Measurements from ENCODE around the gene NPPB.
"Not testable (repeated sequence)": the region's sequence is repeated elsewhere in the genome, so short reads cannot be mapped to it uniquely, and the experiment has no call there.

NPPB gene

DNA sequence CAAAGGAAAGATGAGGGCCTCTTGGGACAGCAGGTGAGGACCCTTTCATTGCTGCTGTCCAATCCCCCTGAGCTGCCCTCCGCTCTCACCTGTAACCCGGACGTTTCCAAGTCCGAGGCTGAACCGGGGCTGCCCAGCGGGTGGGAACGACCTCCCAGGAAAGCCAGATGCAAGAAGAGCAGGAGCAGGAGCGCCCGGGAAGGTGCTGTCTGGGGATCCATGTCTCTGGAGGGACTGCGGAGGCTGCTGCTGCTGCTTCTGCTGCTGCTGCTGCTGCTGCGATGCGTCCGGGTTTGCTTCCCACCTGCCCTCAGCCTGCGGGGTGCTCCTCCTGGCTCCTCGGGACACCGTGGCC is at the start of gene NPPB:
TSS of gene NPPB (minus strand) at position 333 of the 355 bp plus-strand sequence. CDS start at position 221, 112 bp downstream.
- no peak for DNase-seq (ENCODE audit: extremely low spot score, insufficient read length, low read depth)
- FAIRE-seq: no peak

DNA sequence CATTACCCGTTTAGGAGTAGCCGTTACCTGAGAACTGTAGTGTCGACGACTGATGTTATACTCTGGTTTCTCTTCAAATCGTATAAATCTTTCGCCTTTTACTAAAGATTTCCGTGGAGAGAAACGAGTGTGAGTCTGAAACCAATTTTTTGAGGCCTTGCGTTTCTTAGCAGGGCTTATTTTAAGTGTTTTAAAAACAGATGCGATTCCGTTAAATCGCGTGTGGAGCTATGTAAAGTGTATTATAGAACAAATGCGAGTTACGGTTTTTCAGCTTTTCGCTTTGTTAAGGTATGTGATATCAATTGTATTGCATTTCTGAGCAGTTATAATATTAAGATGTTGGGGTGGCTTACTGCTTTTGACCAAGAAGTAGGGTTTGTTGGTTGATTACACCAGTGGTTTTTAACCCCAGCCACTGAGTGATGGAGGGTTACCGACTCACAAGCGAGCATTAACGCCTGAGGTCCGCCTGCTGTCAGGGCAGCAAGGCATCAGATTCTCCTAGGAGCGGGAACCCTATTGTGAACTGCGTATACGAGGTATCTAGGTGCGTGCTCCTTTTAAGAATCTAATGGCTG is 49.4 kb upstream of the NPPB start:
- no peak for FAIRE-seq
- DNase-seq (ENCODE audit: extremely low spot score, insufficient read length, low read depth): no peak

DNA sequence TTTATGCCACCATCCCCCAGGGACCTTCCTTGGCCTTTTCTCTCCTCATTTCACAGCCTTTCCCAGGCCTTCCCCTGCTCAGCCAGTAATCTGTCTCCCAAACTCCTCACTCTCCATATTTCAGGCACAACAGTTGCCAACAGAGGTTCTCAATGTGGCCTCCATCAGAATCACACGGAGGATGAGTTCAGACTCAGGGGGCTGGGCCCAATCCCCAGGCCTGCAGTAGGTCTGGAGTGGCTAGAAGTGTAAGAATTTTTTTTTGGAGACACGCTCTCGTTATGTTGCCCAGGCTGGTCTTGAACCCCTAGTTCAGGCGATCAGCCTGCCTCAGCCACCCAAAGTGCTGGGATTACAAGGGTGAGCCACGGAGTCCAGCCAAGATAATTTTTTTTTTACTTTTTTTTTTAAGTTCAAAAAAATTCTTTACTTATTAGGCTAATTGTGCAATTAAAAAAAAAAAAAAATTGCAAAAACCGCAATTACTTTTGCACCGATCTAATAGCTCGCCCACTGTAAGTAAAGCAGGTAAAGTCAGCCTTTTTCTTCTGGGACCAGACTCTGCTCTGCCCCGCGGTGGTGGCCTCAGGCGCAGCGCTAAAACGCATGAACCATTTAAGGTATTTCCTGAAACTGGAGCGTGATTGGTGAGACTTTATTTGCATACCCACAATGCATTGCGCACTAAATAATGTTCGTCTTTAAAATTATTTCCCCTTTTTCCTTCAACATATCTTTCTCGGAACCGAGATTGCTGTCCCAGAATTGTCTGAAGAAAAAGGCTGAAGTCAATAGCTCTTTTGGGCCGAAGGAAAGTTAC is 48.7 kb upstream of the NPPB start:
- peak; percentile 80 for DNase-seq (ENCODE audit: extremely low spot score, insufficient read length, low read depth)

DNA sequence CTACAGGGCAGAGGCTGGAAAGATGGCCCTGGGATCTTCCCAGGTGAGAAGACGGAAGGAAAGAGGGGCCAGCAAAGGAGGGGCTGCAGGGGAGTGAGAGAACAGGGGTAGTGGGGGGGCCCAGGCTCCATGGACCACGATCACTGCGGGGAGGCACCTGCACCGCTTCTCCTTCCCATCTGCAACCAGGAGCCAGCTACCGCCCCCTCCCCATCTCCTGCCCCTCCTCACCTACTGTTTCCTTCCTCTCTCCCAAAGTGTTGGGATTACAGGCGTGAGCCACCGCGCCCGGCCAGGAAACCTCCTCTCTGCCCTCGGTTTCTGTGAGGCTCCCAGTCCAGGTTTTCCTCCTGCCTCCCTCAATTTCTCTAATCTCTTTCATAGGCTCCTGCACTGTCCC is 48.1 kb upstream of the NPPB start:
- DNase-seq (ENCODE audit: extremely low spot score, insufficient read length, low read depth) (no peak), FAIRE-seq (no peak)

More for the DNA sequence above, 48.7 kb upstream of the NPPB start:
- FAIRE-seq: peak; percentile 92

DNA sequence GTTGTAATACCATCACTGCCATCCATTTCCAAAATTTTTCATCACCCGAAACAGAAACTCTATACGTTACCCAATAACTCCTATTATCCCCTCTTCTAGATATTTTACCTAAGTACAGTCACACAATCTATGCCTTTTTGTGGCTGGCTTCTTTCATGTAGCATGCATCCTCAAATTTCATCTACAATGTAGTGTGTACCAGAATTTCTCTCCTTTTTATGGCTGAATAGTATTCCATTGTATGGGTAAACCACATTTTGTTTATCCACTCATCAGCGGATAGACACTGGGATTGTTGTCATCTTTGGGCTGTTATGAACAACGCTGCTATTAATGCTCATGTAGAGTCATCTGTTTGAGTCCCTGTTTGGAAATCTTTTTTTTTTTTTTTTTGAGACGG is 46.2 kb upstream of the NPPB start:
- DNase-seq (ENCODE audit: extremely low spot score, insufficient read length, low read depth) (no peak), FAIRE-seq (no peak)

DNA sequence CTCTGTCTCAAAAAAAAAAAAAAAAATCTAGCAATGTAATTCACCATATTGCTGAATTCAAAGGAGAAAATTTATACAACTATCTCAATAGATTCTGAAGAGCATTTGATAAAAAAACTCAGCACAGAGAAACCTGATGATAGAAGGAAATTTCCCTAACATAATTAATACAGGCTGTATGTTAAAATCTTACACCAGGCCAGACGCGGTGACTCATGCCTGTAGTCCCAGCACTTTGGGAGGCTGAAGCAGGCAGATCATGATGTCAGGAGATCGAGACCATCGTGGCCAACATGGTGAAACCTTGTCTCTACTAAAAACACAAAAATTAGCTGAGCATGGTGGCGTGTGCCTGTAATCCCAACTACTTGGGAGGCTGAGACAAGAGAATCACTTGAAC is 45.4 kb upstream of the NPPB start:
- not testable (repeated sequence) for FAIRE-seq; DNase-seq (ENCODE audit: extremely low spot score, insufficient read length, low read depth)

DNA sequence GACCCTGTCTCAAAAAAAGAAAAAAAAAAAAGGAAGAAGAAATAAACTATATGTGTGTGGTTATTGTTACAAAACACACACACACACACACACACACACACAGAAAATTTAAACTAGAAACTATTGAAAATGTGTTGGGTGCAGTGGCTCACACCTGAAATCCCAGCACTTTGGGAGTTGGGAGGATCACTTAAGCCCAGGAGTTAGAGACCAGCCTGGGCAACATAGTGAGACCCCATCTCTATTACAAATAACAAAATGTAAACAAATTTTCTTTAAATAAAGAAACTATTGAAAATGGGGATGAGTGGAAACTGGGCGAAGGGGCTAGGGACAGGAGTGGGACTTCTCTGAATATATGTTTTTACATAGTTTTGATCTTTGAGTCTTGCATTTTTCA is 44.5 kb upstream of the NPPB start:
- DNase-seq (ENCODE audit: extremely low spot score, insufficient read length, low read depth) (no peak), FAIRE-seq (no peak)

DNA sequence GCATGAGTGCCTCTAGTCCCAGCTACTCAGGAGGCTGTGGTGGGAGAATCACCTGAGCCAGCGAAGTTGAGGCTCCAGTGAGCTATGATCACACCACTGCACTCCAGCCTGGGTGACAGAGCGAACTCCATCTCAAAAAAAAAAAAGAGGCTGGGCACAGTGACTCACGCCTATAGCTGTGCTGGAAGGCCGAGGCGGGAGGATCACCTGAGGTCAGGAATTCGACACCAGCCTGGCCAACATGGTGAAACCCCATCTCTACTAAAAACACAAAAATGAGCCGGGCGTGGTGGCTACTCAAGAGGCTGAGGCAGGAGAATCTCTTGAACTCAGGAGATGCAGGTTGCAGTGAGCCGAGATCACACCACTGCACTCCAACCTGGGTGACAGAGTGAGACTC is 42.7 kb upstream of the NPPB start:
- not testable (repeated sequence) for FAIRE-seq; DNase-seq (ENCODE audit: extremely low spot score, insufficient read length, low read depth)

DNA sequence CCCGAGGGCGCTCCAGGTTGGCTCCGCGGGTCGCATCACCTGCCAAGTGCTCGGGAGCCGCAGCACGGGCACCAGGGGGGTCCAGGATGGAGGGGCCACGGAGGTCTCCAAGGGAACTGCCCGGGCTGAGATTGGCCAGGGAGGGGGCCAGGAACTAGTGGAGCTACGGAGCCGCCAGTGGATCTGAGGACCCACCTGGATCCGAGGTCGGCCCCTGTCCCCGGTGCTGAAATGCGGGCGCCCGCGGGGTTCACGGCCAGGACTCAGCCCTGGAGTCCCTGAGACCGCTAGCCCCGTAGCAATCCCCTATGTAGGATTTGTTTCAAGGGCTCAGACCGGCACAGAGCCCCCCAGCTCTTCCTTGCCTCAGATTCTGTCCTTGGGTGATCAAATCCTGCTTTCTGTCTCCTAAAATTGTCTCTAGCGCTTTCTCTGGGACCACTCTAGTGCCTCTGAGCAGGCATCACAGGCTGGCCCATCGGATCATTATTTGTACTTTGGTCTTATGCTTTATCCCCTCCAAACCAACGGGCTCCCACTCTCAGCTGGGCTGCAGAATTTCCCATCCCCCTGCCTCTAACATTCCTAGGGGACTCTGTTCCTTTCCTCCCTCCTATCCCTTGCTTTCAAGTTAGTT is 40.2 kb upstream of the NPPB start:
- no peak for DNase-seq (ENCODE audit: extremely low spot score, insufficient read length, low read depth)
- no peak for FAIRE-seq

DNA sequence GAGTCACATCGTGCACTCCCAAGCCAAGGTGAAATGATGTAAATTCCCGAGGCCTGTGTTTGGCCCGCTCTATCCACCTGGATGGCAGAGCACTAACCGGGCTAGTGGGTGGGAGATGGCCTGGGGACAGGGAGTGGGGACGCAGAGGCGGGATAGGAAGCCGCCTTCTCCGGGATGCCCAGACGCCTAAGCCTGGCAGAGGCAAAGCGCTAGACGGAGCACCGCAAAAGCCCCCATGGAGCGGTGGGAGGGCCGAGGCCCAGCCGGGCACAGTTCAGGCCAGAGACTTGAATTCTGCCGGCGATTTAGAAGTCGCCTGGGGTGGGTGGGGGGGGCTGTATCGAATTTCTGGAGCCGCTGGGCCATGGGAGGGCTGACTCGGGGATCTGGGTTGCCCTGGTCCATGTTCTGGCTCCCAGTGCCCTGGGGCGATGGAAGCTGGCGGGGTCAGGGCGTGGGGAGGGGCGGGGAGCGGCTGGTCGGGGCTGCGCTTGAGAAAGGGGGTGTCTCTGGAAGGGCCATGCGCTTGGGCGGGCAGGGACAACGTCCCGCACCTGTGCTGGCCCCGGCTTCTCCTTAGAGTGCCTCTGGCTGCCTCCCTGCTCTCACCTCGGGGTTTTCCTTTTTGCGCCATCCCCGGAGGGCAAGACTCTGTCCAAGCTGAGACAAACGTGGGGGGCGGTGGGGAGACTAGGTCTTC is 39.5 kb upstream of the NPPB start:
- DNase-seq (ENCODE audit: extremely low spot score, insufficient read length, low read depth): no peak
- no peak for FAIRE-seq

DNA sequence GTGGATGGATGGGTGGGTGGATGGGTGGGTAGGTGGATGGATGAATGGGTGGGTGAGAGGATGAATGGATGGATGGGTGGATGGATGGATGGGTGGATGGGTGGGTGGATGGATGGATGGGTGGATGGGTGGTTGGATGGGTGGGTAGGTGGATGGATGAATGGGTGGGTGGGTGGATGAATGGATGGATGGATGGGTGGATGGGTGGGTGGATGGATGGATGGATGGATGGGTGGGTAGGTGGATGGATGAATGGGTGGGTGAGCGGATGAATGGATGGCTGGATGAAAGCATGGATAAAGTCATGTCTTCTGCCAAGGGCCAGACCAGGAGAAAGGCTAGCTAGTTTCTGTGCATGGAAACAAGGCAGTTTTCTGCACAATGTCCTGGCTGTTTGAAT is 35.8 kb upstream of the NPPB start:
- DNase-seq (ENCODE audit: extremely low spot score, insufficient read length, low read depth); FAIRE-seq: not testable (repeated sequence)

DNA sequence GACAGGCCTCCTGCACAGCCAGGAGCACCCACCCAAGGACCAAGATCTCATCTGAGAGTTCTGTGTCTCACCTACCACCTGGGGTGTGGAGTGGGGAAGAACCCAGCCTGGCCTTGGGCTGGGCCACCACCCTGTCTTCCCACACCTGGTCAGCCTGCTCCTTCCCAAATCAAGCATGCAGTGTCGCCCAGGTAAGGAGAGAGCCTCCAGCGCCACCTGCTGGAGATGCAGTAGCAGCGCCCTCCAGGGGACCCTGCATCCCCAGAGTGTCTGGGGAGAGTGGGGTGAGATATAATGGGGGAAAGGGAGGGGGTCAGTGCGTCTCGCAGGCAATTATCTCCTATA is 35.1 kb upstream of the NPPB start:
- peak; percentile 88 for FAIRE-seq
- DNase-seq (ENCODE audit: extremely low spot score, insufficient read length, low read depth): peak; percentile 72

DNA sequence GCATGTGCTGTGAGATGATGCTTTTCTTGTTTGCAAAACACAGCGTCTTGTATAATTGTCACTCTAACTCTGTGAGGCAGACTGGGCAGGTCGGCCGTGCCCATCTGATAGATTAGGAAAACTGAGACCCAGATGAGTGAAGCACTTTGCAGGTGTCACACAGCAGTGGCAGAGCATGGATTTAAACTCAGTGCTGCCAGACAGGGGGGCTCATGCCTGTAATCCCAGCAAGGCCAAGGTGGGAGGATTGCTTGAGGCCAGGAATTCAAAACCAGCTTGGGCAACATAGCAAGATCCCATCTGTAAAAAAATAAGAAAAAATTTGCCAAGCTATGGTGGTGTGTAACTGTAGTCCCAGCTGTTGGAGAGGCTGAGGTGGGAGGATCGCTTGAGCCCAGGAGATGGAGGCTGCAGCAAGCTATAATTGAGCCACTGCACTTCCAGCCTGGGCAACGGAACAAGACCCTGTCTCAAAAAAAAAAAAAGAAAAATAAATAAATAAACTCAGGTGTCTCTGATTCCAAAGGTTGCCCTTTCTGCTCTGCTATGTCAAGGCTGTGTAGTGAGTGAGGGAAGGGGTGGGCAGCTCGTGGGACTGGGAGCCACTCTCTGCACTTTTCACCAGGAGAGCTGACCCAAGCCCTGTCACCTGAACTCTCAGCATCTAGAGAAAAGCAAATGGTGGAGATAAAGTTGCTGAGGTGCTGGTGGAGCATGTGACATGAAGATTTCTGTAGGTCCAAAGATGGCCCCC is 32.9 kb upstream of the NPPB start:
- FAIRE-seq (no peak), DNase-seq (ENCODE audit: extremely low spot score, insufficient read length, low read depth) (no peak)

DNA sequence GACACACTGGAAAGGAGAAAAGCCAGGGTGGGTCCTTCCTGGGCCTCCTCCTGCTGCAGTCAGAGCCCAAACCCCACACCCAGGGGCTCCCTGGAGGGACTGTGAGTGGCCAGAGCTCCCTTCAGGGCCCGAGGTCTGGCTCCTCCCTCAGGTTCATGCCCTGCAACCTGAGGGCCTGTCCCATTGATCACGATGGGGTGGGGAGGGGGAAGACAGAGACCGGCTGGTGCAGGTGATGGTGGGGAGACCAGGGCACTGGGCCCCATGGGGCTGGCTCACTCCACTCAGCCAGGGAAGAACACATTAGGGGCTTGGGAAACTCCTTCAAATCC is 30.1 kb upstream of the NPPB start:
- FAIRE-seq: no peak

DNA sequence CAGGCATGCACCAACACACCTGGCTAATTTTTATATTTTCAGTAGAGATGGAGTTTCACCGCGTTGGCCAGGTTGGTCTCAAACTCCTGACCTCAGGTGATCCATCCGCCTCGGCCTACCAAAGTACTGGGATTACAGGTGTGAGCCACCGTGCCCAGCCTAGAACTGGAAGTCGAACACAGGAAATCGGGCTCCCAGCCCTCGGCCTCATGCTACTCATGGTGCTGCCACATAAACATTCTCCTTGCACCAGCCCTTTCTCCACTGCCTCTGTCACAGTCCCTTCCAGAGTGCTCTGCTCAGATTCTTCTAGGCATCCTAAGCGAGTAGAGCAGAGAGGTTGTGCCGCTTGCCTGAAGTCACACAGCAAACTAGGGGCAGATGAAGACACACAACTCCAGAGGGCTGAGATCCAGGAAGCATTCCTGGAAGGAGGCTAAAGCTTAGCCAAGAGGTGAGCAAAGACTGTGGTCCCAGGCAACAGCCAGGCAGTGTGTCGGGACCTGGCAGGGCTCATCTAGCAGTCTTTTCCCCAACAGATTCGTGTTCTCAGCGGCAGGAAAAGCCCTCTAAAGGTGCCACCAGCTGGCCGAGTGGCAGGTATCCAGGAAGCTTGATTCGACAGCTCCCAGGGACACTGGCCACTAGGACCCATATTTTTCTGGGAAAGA is 29.6 kb upstream of the NPPB start:
- DNase-seq (ENCODE audit: extremely low spot score, insufficient read length, low read depth) (no peak), FAIRE-seq (no peak)

More for the DNA sequence above, 30.1 kb upstream of the NPPB start:
- no peak for DNase-seq (ENCODE audit: extremely low spot score, insufficient read length, low read depth)

DNA sequence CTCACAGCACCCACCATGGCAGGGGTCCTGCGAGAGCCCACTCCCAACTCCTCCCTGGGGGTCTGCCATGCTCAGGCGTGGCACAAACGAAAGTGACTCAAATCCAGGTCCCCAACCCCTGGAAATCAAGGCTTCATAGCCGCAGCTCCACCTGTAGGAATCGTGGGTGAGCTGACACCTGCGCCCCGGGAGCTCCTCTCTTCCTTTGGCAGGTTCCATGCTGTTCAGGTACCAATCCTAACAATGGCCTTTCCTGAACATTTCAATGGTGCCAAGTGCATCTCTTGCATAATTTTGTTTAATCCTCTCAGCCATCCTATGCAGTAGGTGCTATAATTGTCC is 28.9 kb upstream of the NPPB start:
- no peak for DNase-seq (ENCODE audit: extremely low spot score, insufficient read length, low read depth)
- FAIRE-seq: no peak

DNA sequence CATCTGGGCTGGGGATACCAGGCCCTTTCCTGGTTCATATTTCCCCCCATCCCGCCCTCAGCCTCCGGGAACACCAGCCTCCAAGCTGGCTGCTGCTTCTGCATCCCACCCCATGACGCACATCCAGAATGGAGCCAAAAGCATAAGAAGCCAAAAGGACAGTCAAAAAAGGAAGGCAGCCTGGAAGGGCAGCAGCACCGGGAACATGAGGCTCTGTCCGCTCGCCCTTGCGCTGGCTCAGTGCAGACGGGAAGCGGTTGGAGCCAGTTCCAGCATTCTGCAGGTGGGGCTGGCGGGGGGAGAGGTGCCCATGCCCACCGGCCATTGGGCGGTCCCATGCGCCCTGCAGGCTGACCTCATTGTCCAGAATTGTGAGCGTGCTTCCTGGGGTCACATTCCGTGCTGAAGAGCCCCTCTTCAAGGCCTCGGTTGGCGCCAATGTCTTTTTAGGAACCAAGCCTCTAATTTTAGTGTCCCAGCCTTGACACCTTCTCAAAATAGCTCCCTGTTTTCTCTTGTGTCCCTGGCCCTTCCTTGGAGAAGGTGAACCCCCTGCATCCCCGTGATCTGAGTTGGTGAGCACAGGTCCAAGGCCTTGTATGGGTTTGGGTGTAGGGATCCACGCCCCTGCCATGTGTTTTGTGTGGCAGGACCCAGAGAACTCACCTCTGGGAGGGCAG is 28.4 kb upstream of the NPPB start:
- no peak for FAIRE-seq
- no peak for DNase-seq (ENCODE audit: extremely low spot score, insufficient read length, low read depth)

DNA sequence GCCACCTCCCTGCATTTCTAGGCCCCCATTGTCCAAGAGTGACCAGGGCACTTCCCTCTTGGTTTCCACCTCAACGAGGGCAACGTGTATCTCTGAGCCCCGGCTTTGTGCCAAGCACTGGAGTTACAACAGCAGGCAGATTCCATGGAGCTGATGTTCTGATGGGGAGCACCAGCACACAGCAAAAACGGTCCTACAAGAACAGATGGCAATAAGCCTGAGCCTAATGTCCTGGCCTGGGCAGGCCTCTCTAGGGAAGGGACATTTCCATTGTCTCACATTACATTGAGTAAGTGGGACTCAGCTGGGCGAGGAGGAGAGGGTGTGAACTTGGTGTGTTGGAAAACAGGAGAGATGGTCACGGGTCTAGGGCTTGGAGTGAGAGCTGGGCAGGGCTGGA is 27.2 kb upstream of the NPPB start:
- FAIRE-seq (no peak), DNase-seq (ENCODE audit: extremely low spot score, insufficient read length, low read depth) (no peak)

DNA sequence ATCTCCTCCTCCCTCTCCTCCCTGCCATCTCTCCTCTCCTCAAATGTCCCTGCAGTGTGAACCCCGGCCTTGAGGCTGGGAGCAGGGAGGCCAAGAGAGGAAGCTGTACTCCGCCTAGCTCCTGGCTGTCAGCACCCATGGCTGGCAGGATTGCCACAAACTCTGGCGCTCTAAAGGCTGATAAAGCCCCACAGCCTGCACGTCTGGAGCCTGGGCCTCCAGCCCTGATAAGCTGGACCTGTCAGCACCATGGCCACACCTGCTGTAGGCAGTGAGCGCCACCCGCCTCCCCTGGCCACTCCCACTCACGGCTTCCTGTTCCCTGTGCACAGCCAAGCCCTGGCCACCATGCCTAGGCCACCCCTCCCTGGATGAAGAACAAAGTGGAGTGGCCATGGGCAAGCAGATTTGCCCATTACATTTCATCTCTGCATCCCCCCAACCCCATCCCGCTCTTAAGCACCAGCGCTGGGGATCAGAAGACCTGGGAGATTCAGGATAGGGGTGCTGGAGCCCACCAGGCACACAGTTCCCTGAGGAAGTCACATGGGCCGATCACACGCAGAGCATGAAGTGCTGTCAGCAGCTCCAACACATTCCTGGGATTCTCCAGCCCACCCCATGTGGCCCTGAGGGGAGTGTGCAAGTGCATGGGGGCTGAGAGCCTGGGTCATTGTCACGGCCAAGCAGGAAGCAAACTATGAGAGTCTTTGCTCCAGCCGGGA is 24.2 kb upstream of the NPPB start:
- DNase-seq (ENCODE audit: extremely low spot score, insufficient read length, low read depth) (no peak), FAIRE-seq (no peak)

Data from GM18507 (cell line).